PC-9 (cell line): ENCODE results near the gene MRPL49.

Source experiments
- CTCF ChIP-seq: fragments of 200-600 bp; sonication (generic); conservative IDR thresholded peaks from 2 replicates; pipeline ENCODE4 v1.6.1; 2017; ENCODE audit warnings: mixed run types, antibody characterized with exemption, mild to moderate bottlenecking, moderate library complexity
- EZH2 ChIP-seq: fragments of 200-600 bp; sonication (generic); IDR thresholded peaks from 2 replicates; pipeline ENCODE4 v1.8.0; 2017; ENCODE audit warnings: antibody characterized with exemption, low read depth

GRCh38 chr11:65151331-65151899 lies 29.3 kb downstream of the MRPL49 start:
- TF ChIP-seq CTCF (no peak), EZH2 (no peak)
